IMR-90 (cell line): Measurements from ENCODE around the gene PDLIM4. TPM values are rescaled to one million over a fixed set of nuclear protein-coding genes. Genes with fewer than 3 reads are reported as not detected.

Experiments used
- ATAC-seq: fragments of 200-7000 bp; cut with Tn5 transposase; 2 replicates; pipeline ENCODE4 v1.9.1; 2020; ENCODE audit warnings: low read depth, mild to moderate bottlenecking, moderate library complexity
- BruUV-seq: library from RNA; stranded (reverse); fragments of 400-500 nt; replicated peaks from 2 replicates; lab custom pipeline; 2021; lab: Mats Ljungman, UMichigan
- CTCF ChIA-PET: fragments of 300-600 bp; formaldehyde crosslinking; extraction: SDS; loops from one replicate; lab custom pipeline; 2021; ENCODE audit warnings: antibody characterized with exemption; lab: Yijun Ruan, JAX
- POLR2A ChIA-PET: fragments of 300-600 bp; sonication (Branson Sonifier 250); formaldehyde crosslinking; loops from one replicate; lab custom pipeline; 2022; ENCODE audit warnings: antibody characterized with exemption; ENCODE audit not compliant: unreplicated experiment; lab: Charles Lee
- DNase-seq: peaks from one replicate; pipeline ENCODE4 v3.0.0; 2013
- H2AFZ ChIP-seq: replicated peaks from 2 replicates; pipeline ENCODE3; 2013; ENCODE audit warnings: low read length, mild to moderate bottlenecking; ENCODE audit not compliant: poor library complexity
- H2AK5ac ChIP-seq: 2 replicates; pipeline ENCODE4 v1.6.1; 2013; ENCODE audit warnings: low read depth, low read length, inconsistent platforms
- H2AK9ac ChIP-seq: replicated peaks from 2 replicates; pipeline ENCODE3; 2013; ENCODE audit warnings: mild to moderate bottlenecking, low read depth, low read length, moderate library complexity; ENCODE audit not compliant: poor library complexity
- H2BK120ac ChIP-seq: 2 replicates; pipeline ENCODE4 v1.6.1; 2013; ENCODE audit warnings: low read depth, low read length, inconsistent platforms
- H2BK15ac ChIP-seq: 3 replicates; pipeline ENCODE4 v1.6.1; 2013; ENCODE audit warnings: low read depth, low read length, inconsistent platforms
- H2BK20ac ChIP-seq: 2 replicates; pipeline ENCODE4 v1.6.1; 2013; ENCODE audit warnings: low read depth, mild to moderate bottlenecking, inconsistent platforms, low read length, moderate library complexity
- H2BK5ac ChIP-seq: 2 replicates; pipeline ENCODE4 v1.6.1; 2013; ENCODE audit warnings: mild to moderate bottlenecking, low read depth, low read length, inconsistent platforms; ENCODE audit not compliant: poor library complexity, severe bottlenecking
- H3K14ac ChIP-seq: replicated peaks from 2 replicates; pipeline ENCODE4 v1.6.1; 2013; ENCODE audit warnings: low read depth, low read length, inconsistent platforms
- H3K18ac ChIP-seq: 2 replicates; pipeline ENCODE4 v1.6.1; 2013; ENCODE audit warnings: low read depth, low read length, control low read depth
- H3K23ac ChIP-seq: 2 replicates; pipeline ENCODE4 v1.6.1; 2013; ENCODE audit warnings: low read depth, low read length, inconsistent platforms
- H3K27ac ChIP-seq: 2 replicates; pipeline ENCODE4 v1.5.1; 2013; ENCODE audit warnings: mild to moderate bottlenecking, control low read depth, low read length; ENCODE audit not compliant: insufficient read depth
- H3K27me3 ChIP-seq: 2 replicates; pipeline ENCODE4 v1.6.1; 2013; ENCODE audit warnings: low read length; ENCODE audit not compliant: control insufficient read depth, insufficient read depth
- H3K36me3 ChIP-seq: 2 replicates; pipeline ENCODE4 v1.6.1; 2013; ENCODE audit warnings: low read length, mixed read lengths; ENCODE audit not compliant: control insufficient read depth, insufficient read depth
- H3K4ac ChIP-seq: 2 replicates; pipeline ENCODE4 v1.6.1; 2013; ENCODE audit warnings: low read depth, low read length, inconsistent platforms
- H3K4me1 ChIP-seq: 2 replicates; pipeline ENCODE4 v1.6.1; 2013; ENCODE audit warnings: low read length, mixed read lengths; ENCODE audit not compliant: control insufficient read depth, insufficient read depth
- H3K4me2 ChIP-seq: 2 replicates; pipeline ENCODE4 v1.6.1; 2013; ENCODE audit warnings: low read depth, mild to moderate bottlenecking, control low read depth, low read length, moderate library complexity
- H3K4me3 ChIP-seq: 2 replicates; pipeline ENCODE4 v1.5.1; 2013; ENCODE audit warnings: low read depth, mild to moderate bottlenecking, control low read depth, low read length, moderate library complexity; ENCODE audit not compliant: insufficient read depth
- H3K56ac ChIP-seq: 2 replicates; pipeline ENCODE4 v1.6.1; 2013; ENCODE audit warnings: low read length, inconsistent platforms; ENCODE audit not compliant: insufficient read depth; ENCODE audit errors: extremely low read depth
- H3K79me1 ChIP-seq, 2 experiments: 2 replicates each; pipeline ENCODE4 v1.6.1; 2013; ENCODE audit warnings: low read length in 2 of 2, inconsistent platforms in 1 of 2, low read depth in 1 of 2
- H3K9ac ChIP-seq: 2 replicates; pipeline ENCODE4 v1.6.1; 2013; ENCODE audit warnings: low read depth, low read length, control low read depth
- H3K9me1 ChIP-seq: 2 replicates; pipeline ENCODE4 v1.6.1; 2013; ENCODE audit warnings: low read length, inconsistent platforms; ENCODE audit not compliant: insufficient read depth
- H3K9me3 ChIP-seq: 2 replicates; pipeline ENCODE4 v1.6.1; 2013; ENCODE audit warnings: low read length; ENCODE audit not compliant: control insufficient read depth, insufficient read depth
- H4K20me1 ChIP-seq: 2 replicates; pipeline ENCODE4 v1.6.1; 2013; ENCODE audit warnings: low read length, inconsistent platforms; ENCODE audit not compliant: insufficient read depth
- H4K5ac ChIP-seq: 2 replicates; pipeline ENCODE4 v1.6.1; 2013; ENCODE audit warnings: mild to moderate bottlenecking, low read depth, low read length, control low read depth
- H4K8ac ChIP-seq, 2 experiments: 2 replicates each; pipeline ENCODE4 v1.6.1; 2013; ENCODE audit warnings: low read depth in 2 of 2, low read length in 2 of 2, control low read depth in 1 of 2, inconsistent platforms in 1 of 2
- H4K91ac ChIP-seq: 2 replicates; pipeline ENCODE4 v1.6.1; 2013; ENCODE audit warnings: low read depth, low read length, inconsistent platforms; ENCODE audit not compliant: insufficient read depth
- BHLHE40 ChIP-seq: fragments of 150-350 bp; IDR thresholded peaks from 2 replicates; pipeline ENCODE4 v1.6.1; 2016; ENCODE audit warnings: mild to moderate bottlenecking, low read depth, low read length
- MAFK ChIP-seq: IDR thresholded peaks from 2 replicates; pipeline ENCODE4 v1.6.1; 2012; ENCODE audit warnings: low read depth, low read length, improper control_type of control experiment
- MXI1 ChIP-seq: IDR thresholded peaks from 2 replicates; pipeline ENCODE4 v1.6.1; 2012; ENCODE audit warnings: low read depth, mild to moderate bottlenecking, low read length, moderate library complexity, borderline replicate concordance
- NFE2L2 ChIP-seq: fragments of 150-350 bp; IDR thresholded peaks from 2 replicates; pipeline ENCODE4 v1.6.1; 2016; ENCODE audit warnings: low read depth, mild to moderate bottlenecking, low read length
- POLR2A ChIP-seq: IDR thresholded peaks from 2 replicates; pipeline ENCODE4 v1.6.1; 2012; ENCODE audit warnings: mild to moderate bottlenecking, low read depth, low read length
- USF2 ChIP-seq: fragments of 150-350 bp; IDR thresholded peaks from 2 replicates; pipeline ENCODE4 v1.6.1; 2017; ENCODE audit warnings: mild to moderate bottlenecking, antibody characterized with exemption, low read length, low read depth
- WGBS, 2 experiments: methylation state at CpG; one replicate each; pipeline versions ENCODE4 v1.1.5 to v1.1.7; 2013; ENCODE audit warnings: missing lambda C conversion rate in 2 of 2; ENCODE audit not compliant: insufficient read length in 1 of 2; ENCODE audit errors: extremely low coverage in 2 of 2; 5-methylcytosine and 5-hydroxymethylcytosine counted together
- dilution Hi-C: fragments of 300-500 bp; cut with HindIII; formaldehyde crosslinking; loops from one replicate; pipeline ENCODE4 v1.14.3; 2018; ENCODE audit warnings: low sequenced_read_pairs; ENCODE audit not compliant: unreplicated experiment
- in situ Hi-C: fragments of 300-500 bp; cut with MboI; formaldehyde crosslinking; loops from 3 replicates; pipeline ENCODE4 v1.14.3; 2019; ENCODE audit warnings: low sequenced_read_pairs, inconsistent platforms, mixed read lengths
- intact Hi-C: fragments of 100-400 bp; cut with micrococcal nuclease; formaldehyde crosslinking; loops from 2 replicates; pipeline ENCODE4 v1.10.0; 2022
- polyA plus RNA-seq, 3 experiments: library from polyadenylated mRNA; depleted of rRNA; stranded (reverse); fragments of >200 nt; gene quantifications; 2 replicates each; pipeline ENCODE4 v1.2.3, GENCODE V29; 2012; ENCODE audit warnings: low replicate concordance in 1 of 3
- total RNA-seq: library from RNA; depleted of rRNA; stranded (reverse); fragments of >200 nt; gene quantifications from 2 replicates; pipeline ENCODE4 v1.2.3, GENCODE V29; 2012

The PDLIM4 gene
- total and polyA plus RNA-seq, 2 of the 4 experiments (the other 2 are of a cell fraction), result 61.1 to 214 TPM

GRCh38 chr5:132293992-132294727 lies 36.7 kb downstream of the PDLIM4 start, which contains the start of gene SLC22A4:
Gene SLC22A4 (plus strand): TSS chr5:132294394. CDS start chr5:132294617, 223 bp downstream.
- no TSS peak for BruUV-seq

More at GRCh38 chr5:132293992-132294727, 36.7 kb downstream of the PDLIM4 start, which contains the start of gene SLC22A4:
- H3K4me2 ChIP-seq, result peak within 1 kb of the TSS; percentile 92
- H2AFZ ChIP-seq, result peak within 1 kb of the TSS; percentile 95
- intact Hi-C loops, result loop anchor here (2.0 to 5.0 kb wide), 2 partner anchors 71 to 213 kb away; no protein-coding TSS in a partner anchor
- peak within 1 kb of the TSS; percentile 79 for H3K18ac ChIP-seq
- peak within 1 kb of the TSS; percentile 88 for H2AK9ac ChIP-seq
- peak within 1 kb of the TSS; percentile 66 for H4K5ac ChIP-seq
- no peaks in the 10 kb centered on the region for H3K9me3 ChIP-seq
- peak within 1 kb of the TSS; percentile 91 for H2BK5ac ChIP-seq
- H3K4me3 ChIP-seq, result peak within 1 kb of the TSS; percentile 74
- H3K27me3 ChIP-seq, result no peaks in the 10 kb centered on the region
- peak within 1 kb of the TSS; percentile 94 for H3K4ac ChIP-seq
- TF ChIP-seq MAFK (no peak), MXI1 (peak; percentile 72; the same call in 1 of the 2 replicates), BHLHE40 (peak; percentile 80), USF2 (peak; percentile 90), POLR2A (peak; percentile 79; the same call in 1 of the 2 replicates), NFE2L2 (no peak)
- peak within 1 kb of the TSS; percentile 93 for H3K23ac ChIP-seq
- H2BK120ac ChIP-seq, result peak within 1 kb of the TSS; percentile 91
- H2BK20ac ChIP-seq, result peak within 1 kb of the TSS; percentile 47; the same call in 1 of the 2 replicates
- peak within 1 kb of the TSS; percentile 91 for H3K56ac ChIP-seq
- peak; percentile 83 for ATAC-seq
- CTCF ChIA-PET, result interaction anchor here (0.6 to 1.7 kb wide), 5 partner anchors 11 to 1910 kb away, joined by 3 to 4 read pairs (median 3); partner anchors contain the start of gene P4HA2
- peak within 1 kb of the TSS; percentile 72; the same call in 2 of the 3 replicates for H2BK15ac ChIP-seq
- peak; percentile 92 for DNase-seq
- H2AK5ac ChIP-seq, result peak within 1 kb of the TSS; percentile 67
- H3K9me1 ChIP-seq, result peaks cover 15% of the 10 kb centered on the region
- H3K9ac ChIP-seq, result peak within 1 kb of the TSS; percentile 90
- H3K27ac ChIP-seq, result peak within 1 kb of the TSS; percentile 99
- H4K8ac ChIP-seq, result peak within 1 kb of the TSS; percentile 91 to 99
- in situ Hi-C loops, result no loop called here
- POLR2A ChIA-PET, result interaction anchor here (0.7 kb wide), 1 partner anchor 56 kb away, joined by 5 read pairs; no protein-coding TSS in a partner anchor
- dilution Hi-C loops, result no loop called here
- WGBS, 2 experiments, result 0% methylated on average over 42 of the region's 63 CpGs; no CpG with 5 or more reads in 1 of the 2 experiments
- peaks cover 12% of the 10 kb centered on the region for H3K4me1 ChIP-seq
- no peaks in the 10 kb centered on the region for H4K20me1 ChIP-seq
- peak within 1 kb of the TSS; percentile 90 for H3K14ac ChIP-seq
- no peaks in the 10 kb centered on the region for H3K36me3 ChIP-seq
- H4K91ac ChIP-seq, result peak within 1 kb of the TSS; percentile 92
- H3K79me1 ChIP-seq, result peaks cover 17 to 49% of the 10 kb centered on the region in 2 experiments; a peak in 3 of 4 replicates
